ENCODE data around the gene PPIC. TPM values are rescaled to one million over a fixed set of nuclear protein-coding genes. Genes with fewer than 3 reads are reported as not detected.

Gene PPIC
- polyA plus RNA-seq, 12 donors: 26.2 to 51.7 (median 33.6) TPM; not detected in 1

Other genes with a start within 250 kb of the PPIC start
- gene SNX24, start 191.1 kb downstream of the PPIC start, polyA plus RNA-seq (ENCODE audit: insufficient read length in 12 of 12): 10 to 100 TPM in 11 of 12 donors, not detected in 1; 10.5 to 26.1 (median 15.5) TPM
- gene PRDM6, start 52.5 kb upstream of the PPIC start, polyA plus RNA-seq (ENCODE audit: insufficient read length in 12 of 12): 1 to 10 TPM in 5 of 12 donors, under 1 TPM in 6, not detected in 1; 0.38 to 5.3 (median 0.96) TPM

Data from muscle of arm (tissue), 12 donors.